GM12865 (cell line): ENCODE measurements around the gene NDC80.

Source experiments
- DNase-seq: peaks from one replicate; pipeline ENCODE4 v3.0.0; 2010; ENCODE audit warnings: low read depth
- H3K4me3 ChIP-seq: 2 replicates; pipeline ENCODE4 v1.5.1; 2011; ENCODE audit warnings: mild to moderate bottlenecking, low read depth, low read length, control low read depth
- CTCF ChIP-seq: IDR thresholded peaks from 2 replicates; pipeline ENCODE4 v1.5.1; 2011; ENCODE audit warnings: low read length, control low read depth, low read depth, inconsistent platforms; ENCODE audit not compliant: insufficient read depth; ENCODE audit errors: missing control alignments

The NDC80 gene

DNA sequence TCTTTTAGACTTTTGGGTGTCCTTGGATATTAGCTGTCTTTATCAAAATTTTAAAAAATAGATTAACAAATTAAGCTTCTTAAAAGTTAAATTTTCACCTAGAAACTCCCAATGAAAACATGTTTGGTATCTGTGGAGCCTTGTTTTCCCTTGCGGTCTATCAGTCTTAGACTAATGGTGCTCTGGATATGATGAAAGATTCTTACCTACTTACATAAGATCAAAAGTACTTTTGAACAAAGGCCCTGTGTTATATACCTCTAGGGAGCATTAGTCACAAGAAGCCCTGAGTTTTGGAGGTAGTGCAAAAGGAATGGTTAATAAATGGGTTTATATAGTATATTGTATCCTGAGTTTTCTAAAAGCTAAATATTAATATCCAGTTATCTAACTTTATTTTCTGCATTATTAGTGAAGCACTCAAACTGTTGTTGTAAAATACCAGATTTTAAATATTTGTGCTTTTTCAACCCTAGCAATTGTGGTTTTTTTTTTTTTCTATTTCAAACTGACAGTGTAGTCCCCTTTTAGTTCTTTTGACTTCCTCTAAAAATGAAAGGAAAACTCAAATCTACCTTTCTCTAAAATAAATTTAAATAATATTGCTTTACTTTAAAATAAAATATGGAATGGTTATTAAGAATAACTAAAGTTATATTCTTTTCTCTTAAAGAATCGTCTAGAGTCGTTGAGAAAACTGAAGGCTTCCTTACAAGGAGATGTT, 18.1 kb downstream of the NDC80 start:
- DNase-seq = no peak
- H3K4me3 ChIP-seq = no peak overlapping the region
- no peak for TF ChIP-seq CTCF

DNA sequence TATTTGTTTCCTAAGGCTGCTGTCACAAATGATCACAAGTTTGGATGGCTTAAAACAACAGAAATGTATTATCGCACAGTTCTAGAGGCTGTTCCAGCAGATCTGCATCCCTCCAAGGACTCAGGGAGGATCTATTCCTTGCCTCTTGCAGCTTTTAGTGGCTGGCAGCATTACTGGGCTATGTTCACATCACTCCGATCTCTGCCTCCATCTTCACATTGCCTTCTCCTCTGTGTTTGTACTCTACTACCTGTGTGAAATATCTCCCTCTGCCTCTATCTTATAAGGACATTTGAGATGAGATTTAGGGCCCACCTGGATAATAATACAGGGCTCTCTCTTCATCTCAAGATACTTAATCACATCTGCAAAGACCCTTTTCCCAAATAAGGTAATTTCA, 18.9 kb downstream of the NDC80 start:
- TF ChIP-seq CTCF = no peak
- no peak overlapping the region for H3K4me3 ChIP-seq
- DNase-seq = no peak

GRCh38 chr18:2597639-2598038, 26.3 kb downstream of the NDC80 start:
- H3K4me3 ChIP-seq = no peak overlapping the region
- no peak for TF ChIP-seq CTCF

DNA sequence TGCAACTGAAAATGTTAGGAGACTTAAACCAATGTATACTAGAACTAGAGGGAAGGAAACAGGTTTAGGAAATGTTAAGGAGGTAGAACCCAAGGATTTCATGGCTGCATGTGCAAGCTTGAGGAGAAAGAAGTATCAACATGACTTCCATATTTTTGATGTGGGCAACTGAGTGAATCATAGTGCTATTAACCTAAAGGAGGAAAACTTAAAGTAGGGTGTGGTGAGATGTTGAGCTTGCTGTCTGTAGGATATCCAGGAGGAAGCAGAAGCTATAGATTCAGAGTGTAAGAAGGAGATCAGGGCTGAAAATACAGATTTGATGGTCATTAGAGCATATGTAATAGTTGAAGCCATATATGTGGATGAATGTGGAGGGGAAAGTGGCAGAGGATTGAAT, 31.5 kb downstream of the NDC80 start:
- TF ChIP-seq CTCF = no peak
- no peak overlapping the region for H3K4me3 ChIP-seq

More at GRCh38 chr18:2597639-2598038, 26.3 kb downstream of the NDC80 start:
- no peak for DNase-seq

DNA sequence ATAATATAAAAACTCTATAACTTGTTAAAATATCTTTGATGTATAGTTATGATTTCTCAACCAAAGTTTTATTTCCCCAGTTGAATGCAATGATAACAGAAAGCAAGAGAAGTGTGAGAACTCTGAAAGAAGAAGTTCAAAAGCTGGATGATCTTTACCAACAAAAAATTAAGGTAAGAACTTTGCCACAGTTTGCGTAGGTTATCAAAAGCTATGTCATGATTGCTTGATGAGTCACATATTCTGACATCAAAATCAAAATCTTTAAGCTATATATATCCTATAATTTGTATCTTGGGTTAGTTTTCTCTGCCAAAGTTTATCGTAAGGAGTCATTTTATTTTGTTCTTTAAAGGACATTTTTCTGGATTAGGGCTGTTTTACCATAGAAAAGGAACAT, 35.0 kb downstream of the NDC80 start:
- no peak overlapping the region for H3K4me3 ChIP-seq
- no peak for TF ChIP-seq CTCF
- DNase-seq = no peak

More for the DNA sequence above, 31.5 kb downstream of the NDC80 start:
- DNase-seq = no peak

DNA sequence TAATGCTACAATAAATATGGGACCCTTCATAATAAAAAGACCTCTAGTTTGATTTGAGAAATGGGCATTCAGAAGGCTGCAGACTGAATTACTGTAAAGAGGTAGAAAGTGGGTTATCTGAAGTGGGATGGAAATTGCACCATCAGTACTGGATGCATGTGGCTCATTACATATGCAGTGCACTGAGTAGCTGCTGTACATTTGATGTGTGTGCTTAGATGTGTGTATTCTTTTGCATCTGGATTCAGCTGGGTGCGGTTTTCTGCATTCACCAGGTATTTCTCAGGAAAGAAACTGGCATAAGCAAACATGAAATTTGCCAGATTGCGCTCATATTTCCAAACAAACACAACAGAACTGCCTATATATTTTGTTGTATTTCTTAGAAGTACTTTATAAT, 38.2 kb downstream of the NDC80 start:
- H3K4me3 ChIP-seq = no peak overlapping the region
- DNase-seq = no peak
- TF ChIP-seq CTCF = no peak

DNA sequence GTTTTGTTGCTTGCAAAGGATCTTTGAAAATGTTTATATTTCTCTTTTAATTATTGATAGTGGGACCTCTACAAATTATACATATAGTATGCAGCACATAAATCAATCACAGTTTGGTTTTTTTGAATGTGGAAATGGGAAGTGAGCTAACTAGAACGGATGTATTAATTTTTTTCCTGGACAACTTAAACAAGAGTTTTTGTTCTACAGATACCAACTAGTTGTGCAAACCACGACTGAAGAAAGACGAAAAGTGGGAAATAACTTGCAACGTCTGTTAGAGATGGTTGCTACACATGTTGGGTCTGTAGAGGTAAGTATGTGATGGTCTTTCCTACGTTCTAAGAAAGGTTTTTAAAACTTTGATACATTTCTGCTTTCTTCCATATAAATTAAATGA, 39.2 kb downstream of the NDC80 start:
- no peak for DNase-seq
- no peak overlapping the region for H3K4me3 ChIP-seq
- no peak for TF ChIP-seq CTCF
